Gastroesophageal sphincter (tissue), 3 donors: Measurements from ENCODE around the gene GPR39.

ENCODE experiments used
- CTCF ChIP-seq, 4 experiments: fragments of 200-600 bp in 2 of 4; fragments of 450-650 bp in 2 of 4; sonication (generic) in 1 of 4; IDR thresholded peaks; one replicate each; pipeline ENCODE4 v1.5.1; 2017 to 2019; ENCODE audit warnings: antibody characterized with exemption in 4 of 4, mild to moderate bottlenecking in 2 of 4, moderate library complexity in 2 of 4
- EP300 ChIP-seq: sonication (generic); formaldehyde crosslinking; IDR thresholded peaks from one replicate; pipeline ENCODE4 v1.6.1; 2017; ENCODE audit warnings: antibody characterized with exemption, mild to moderate bottlenecking
- POLR2A ChIP-seq, 2 donors: fragments of 450-650 bp; IDR thresholded peaks; one replicate each; pipeline ENCODE4 v1.6.1; 2017; ENCODE audit warnings: antibody characterized with exemption in 2 of 2, mild to moderate bottlenecking in 2 of 2, moderate library complexity in 1 of 2
- POLR2AphosphoS5 ChIP-seq: sonication (generic); formaldehyde crosslinking; IDR thresholded peaks from one replicate; pipeline ENCODE4 v1.6.1; 2017; ENCODE audit warnings: antibody characterized with exemption

DNA sequence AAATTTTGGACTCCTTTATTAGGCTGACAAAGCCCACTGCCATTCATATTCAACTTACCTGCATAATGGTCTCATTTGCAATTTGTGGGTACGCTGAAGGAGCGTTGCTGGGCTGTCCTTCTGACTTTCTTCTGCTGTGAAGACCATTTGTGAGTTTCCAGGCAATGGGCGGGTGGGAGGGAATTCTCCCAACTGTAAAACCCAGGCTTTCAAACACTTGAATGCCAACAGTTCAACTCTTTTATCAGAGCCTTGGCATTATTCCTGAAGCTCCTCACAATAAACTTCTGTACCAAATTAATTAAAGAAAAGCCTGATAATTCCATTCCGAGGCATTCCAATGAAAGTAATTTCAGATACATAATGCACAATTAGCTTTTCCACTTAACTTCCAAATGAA, 35.2 kb upstream of the GPR39 start:
- TF ChIP-seq CTCF (IDR thresholded peaks at IDR 0.05) (no peak), POLR2A (IDR thresholded peaks at IDR 0.05) (no peak), POLR2AphosphoS5 (no peak), EP300 (no peak)
